ENCODE data around the gene SNX32.

GRCh38 chr11:65879617-65880016 is 45.9 kb downstream of the SNX32 start, which contains the start of gene CTSW:
- TF ChIP-seq GATA2 (IDR thresholded peaks at IDR 0.05; ENCODE audit: low read depth, low read length) (no peak), GATA3 (IDR thresholded peaks at IDR 0.05; ENCODE audit: low read depth, low read length) (no peak)
